Transverse colon (tissue), 3 donors: ENCODE results near the gene NAT16.

Experiments
- CTCF ChIP-seq, 5 experiments: fragments of 200-600 bp in 3 of 5; fragments of 450-650 bp in 2 of 5; sonication (generic) in 3 of 5; IDR thresholded peaks; 1 replicate in 2 of 5; 2 replicates in 3 of 5; pipeline ENCODE4 v1.5.1; 2016 to 2017; ENCODE audit warnings: antibody characterized with exemption in 5 of 5, inconsistent platforms in 3 of 5, mild to moderate bottlenecking in 2 of 5, moderate library complexity in 1 of 5
- EP300 ChIP-seq: sonication (generic); formaldehyde crosslinking; IDR thresholded peaks from one replicate; pipeline ENCODE4 v1.6.1; 2017; ENCODE audit warnings: antibody characterized with exemption, low read depth
- POLR2A ChIP-seq: fragments of 450-650 bp; IDR thresholded peaks from one replicate; pipeline ENCODE4 v1.6.1; 2016; ENCODE audit warnings: antibody characterized with exemption, mild to moderate bottlenecking, moderate library complexity

GRCh38 chr7:101140746-101141382 lies 39.2 kb downstream of the NAT16 start:
- no peak for TF ChIP-seq CTCF (IDR thresholded peaks at IDR 0.05)
- no peak for TF ChIP-seq POLR2A
- no peak for TF ChIP-seq EP300
